Measurements from ENCODE around the gene TMEM163. TPM values are rescaled to one million over a fixed set of nuclear protein-coding genes. Genes with fewer than 3 reads are reported as not detected.

The TMEM163 gene
- total RNA-seq, 2 donors from 2014 or later = 0.14 to 2.5 TPM

DNA sequence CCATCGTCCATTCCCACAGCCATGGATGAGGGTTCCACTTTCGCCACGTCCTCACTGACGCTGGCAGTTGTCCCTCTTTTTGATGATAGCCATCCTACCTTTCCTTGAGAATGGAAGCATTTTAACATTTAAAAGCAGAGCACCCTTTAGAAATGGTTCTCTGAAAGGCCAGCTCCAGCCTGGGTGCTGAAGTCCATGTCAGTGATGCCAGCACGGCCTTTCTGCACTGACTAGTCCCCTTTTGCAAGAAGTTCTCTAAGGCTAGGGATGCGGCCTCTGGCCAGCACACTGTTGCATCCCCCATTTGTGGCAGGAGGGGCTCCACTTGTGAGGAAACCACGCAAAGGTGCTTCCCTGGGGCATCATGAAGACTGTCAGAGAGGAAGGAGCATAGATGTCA, 261.4 kb downstream of the TMEM163 start:
- Histone ChIP-seq H3K27ac (no peak overlapping the region), H3K4me3 (no peak overlapping the region), H3K27me3 (replicated peaks; ENCODE audit: insufficient read depth) (no peaks in the 10 kb centered on the region), H3K4me1 (ENCODE audit: control insufficient read depth in 1 of 2, low read depth in 2 of 2) (no peaks in the 10 kb centered on the region), H3K9me3 (no peaks in the 10 kb centered on the region), H3K36me3 (no peaks in the 10 kb centered on the region)
- no peak for ATAC-seq (ENCODE audit: insufficient number of reproducible peaks, low FRiP score, low read depth)
- no peak for TF ChIP-seq CTCF (IDR thresholded peaks at IDR 0.05)
- DNase-seq (ENCODE audit: low spot score) = no peak

DNA sequence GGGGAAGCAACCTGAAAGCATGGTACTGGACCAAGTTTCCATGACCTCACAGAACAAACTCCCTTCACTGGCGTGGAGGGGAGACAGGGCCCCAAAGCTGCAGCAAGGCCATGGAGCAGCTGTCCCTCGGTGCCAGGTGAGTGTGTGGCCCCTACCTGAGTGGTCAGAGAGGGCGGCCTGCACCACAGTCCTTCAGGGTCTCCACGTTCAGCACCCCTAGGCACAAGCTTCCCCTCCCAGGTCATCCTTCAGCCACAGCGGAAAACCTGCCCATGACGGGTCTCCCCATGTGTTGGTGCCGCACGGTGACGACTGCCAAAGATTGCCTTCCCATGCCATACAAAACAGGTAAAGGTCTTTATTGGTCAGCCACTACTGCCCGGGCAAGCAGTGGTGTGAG, 263.4 kb downstream of the TMEM163 start:
- no peak for ATAC-seq (ENCODE audit: insufficient number of reproducible peaks, low FRiP score, low read depth)
- no peak for DNase-seq (ENCODE audit: low spot score)
- no peak for TF ChIP-seq CTCF (IDR thresholded peaks at IDR 0.05)
- Histone ChIP-seq H3K27me3 (replicated peaks; ENCODE audit: insufficient read depth) (no peaks in the 10 kb centered on the region), H3K4me3 (no peak overlapping the region), H3K9me3 (no peaks in the 10 kb centered on the region), H3K27ac (no peak overlapping the region), H3K4me1 (ENCODE audit: control insufficient read depth in 1 of 2, low read depth in 2 of 2) (no peaks in the 10 kb centered on the region), H3K36me3 (no peaks in the 10 kb centered on the region)

GRCh38 chr2:134454931-134455330, 263.9 kb downstream of the TMEM163 start:
- no peak for TF ChIP-seq CTCF (IDR thresholded peaks at IDR 0.05)
- no peaks in the 10 kb centered on the region for H3K27me3 ChIP-seq (replicated peaks; ENCODE audit: insufficient read depth)
- no peak for ATAC-seq (ENCODE audit: insufficient number of reproducible peaks, low FRiP score, low read depth)
- H3K9me3 ChIP-seq = no peaks in the 10 kb centered on the region
- H3K27ac ChIP-seq = no peak overlapping the region
- no peaks in the 10 kb centered on the region for H3K4me1 ChIP-seq (ENCODE audit: control insufficient read depth in 1 of 2, low read depth in 2 of 2)
- no peak overlapping the region for H3K4me3 ChIP-seq
- DNase-seq (ENCODE audit: low spot score) = no peak
- no peaks in the 10 kb centered on the region for H3K36me3 ChIP-seq

DNA sequence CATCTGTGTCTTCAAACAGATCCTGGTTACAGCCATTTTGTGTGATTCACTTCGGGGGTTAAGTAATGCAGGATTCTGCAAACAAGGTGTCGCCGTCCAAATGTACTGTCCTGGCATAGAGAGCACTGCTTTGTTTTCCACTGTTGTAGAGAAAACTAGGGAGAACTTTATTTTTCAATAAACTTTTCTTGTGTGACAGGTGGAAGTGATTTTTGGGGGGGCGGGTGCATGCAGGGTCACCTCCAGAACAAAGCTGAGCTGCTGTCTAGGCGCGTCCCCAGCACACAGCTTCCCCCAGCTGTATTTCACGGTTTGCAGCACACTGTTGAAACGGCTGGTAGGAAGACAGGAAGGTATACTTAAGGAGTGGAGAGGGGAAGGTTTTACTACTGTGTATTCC, 264.4 kb downstream of the TMEM163 start:
- Histone ChIP-seq H3K36me3 (no peaks in the 10 kb centered on the region), H3K27ac (no peak overlapping the region), H3K4me3 (no peak overlapping the region), H3K27me3 (replicated peaks; ENCODE audit: insufficient read depth) (no peaks in the 10 kb centered on the region), H3K4me1 (ENCODE audit: control insufficient read depth in 1 of 2, low read depth in 2 of 2) (no peaks in the 10 kb centered on the region), H3K9me3 (no peaks in the 10 kb centered on the region)
- no peak for TF ChIP-seq CTCF (IDR thresholded peaks at IDR 0.05)
- DNase-seq (ENCODE audit: low spot score) (no peak), ATAC-seq (ENCODE audit: insufficient number of reproducible peaks, low FRiP score, low read depth) (no peak)

DNA sequence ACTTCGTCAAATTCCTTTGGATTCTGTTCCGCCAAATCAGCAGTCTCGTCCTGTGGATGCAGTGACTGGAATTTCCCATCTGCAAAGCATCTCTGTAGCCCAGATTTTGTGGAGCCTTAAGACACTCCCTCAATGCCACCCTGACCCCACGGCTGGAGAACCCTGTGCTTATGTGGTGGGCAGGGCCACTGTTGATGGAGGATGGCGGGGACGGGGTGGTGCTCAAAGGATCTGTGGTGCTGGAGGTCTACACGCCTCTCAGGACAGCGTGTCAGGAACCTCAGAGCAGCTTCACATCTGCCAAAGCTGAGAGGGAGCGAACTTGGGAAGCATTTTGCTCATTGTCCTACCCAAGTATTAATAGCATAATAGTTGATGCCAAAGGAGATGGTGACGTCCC, 264.8 kb downstream of the TMEM163 start:
- Histone ChIP-seq H3K27me3 (replicated peaks; ENCODE audit: insufficient read depth) (no peaks in the 10 kb centered on the region), H3K27ac (no peak overlapping the region), H3K4me1 (ENCODE audit: control insufficient read depth in 1 of 2, low read depth in 2 of 2) (no peaks in the 10 kb centered on the region), H3K4me3 (no peak overlapping the region), H3K9me3 (no peaks in the 10 kb centered on the region), H3K36me3 (no peaks in the 10 kb centered on the region)
- TF ChIP-seq CTCF (IDR thresholded peaks at IDR 0.05) = no peak
- DNase-seq (ENCODE audit: low spot score) = no peak
- no peak for ATAC-seq (ENCODE audit: insufficient number of reproducible peaks, low FRiP score, low read depth)

All from thoracic aorta (tissue), 2 donors.